CD14-positive monocyte (primary cell): ENCODE data around the gene ACIN1. TPM values are rescaled to one million over a fixed set of nuclear protein-coding genes. Genes with fewer than 3 reads are reported as not detected.

Experiments
- DNase-seq, 3 donors: peaks; one replicate each; pipeline ENCODE4 v3.0.0-alpha.2; 2011 to 2022
- H2AFZ ChIP-seq: 2 replicates; pipeline ENCODE4 v1.6.0; 2012; ENCODE audit warnings: mild to moderate bottlenecking, low read depth, low read length, inconsistent platforms; ENCODE audit not compliant: insufficient read depth, poor library complexity, severe bottlenecking
- H3K27ac ChIP-seq, 2 donors: 1 replicate in 1 of 2; 2 replicates in 1 of 2; pipeline ENCODE4 v1.5.1; 2012 to 2013; ENCODE audit warnings: low read length in 2 of 2, control low read depth in 1 of 2, inconsistent platforms in 1 of 2, low read depth in 1 of 2, mild to moderate bottlenecking in 1 of 2
- H3K27me3 ChIP-seq, 2 donors: one replicate each; pipeline versions ENCODE4 v1.6.0 to v1.6.1; 2011 to 2013; ENCODE audit warnings: low read length in 2 of 2; ENCODE audit not compliant: control insufficient read depth in 2 of 2, insufficient read depth in 2 of 2
- H3K36me3 ChIP-seq, 2 donors: replicated peaks in 1 of 2; 1 replicate in 1 of 2; 2 replicates in 1 of 2; pipeline versions ENCODE4 v1.5.1 to v1.6.1; 2012 to 2013; ENCODE audit warnings: low read length in 2 of 2, control low read depth in 1 of 2, inconsistent platforms in 1 of 2, mild to moderate bottlenecking in 1 of 2; ENCODE audit not compliant: insufficient read depth in 2 of 2, control insufficient read depth in 1 of 2
- H3K4me1 ChIP-seq, 2 donors: 1 replicate in 1 of 2; 2 replicates in 1 of 2; pipeline versions ENCODE4 v1.5.1 to v1.6.1; 2012 to 2013; ENCODE audit warnings: low read length in 2 of 2, control low read depth in 1 of 2, inconsistent platforms in 1 of 2, mild to moderate bottlenecking in 1 of 2, moderate library complexity in 1 of 2; ENCODE audit not compliant: insufficient read depth in 2 of 2, control insufficient read depth in 1 of 2
- H3K4me2 ChIP-seq: replicated peaks from 2 replicates; pipeline ENCODE3; 2012; ENCODE audit warnings: low read length, moderate library complexity, mild to moderate bottlenecking; ENCODE audit not compliant: poor library complexity, severe bottlenecking; ENCODE audit errors: extremely low read depth
- H3K4me3 ChIP-seq, 3 experiments: fragments of 200-600 bp in 1 of 3; sonication (generic) in 1 of 3; replicated peaks in 1 of 3; 1 replicate in 2 of 3; 2 replicates in 1 of 3; pipeline ENCODE4 v1.5.1; 2011 to 2013; ENCODE audit warnings: low read length in 3 of 3, mild to moderate bottlenecking in 3 of 3, control low read depth in 2 of 3, low read depth in 2 of 3, inconsistent platforms in 1 of 3, moderate library complexity in 1 of 3
- H3K79me2 ChIP-seq: 2 replicates; pipeline ENCODE4 v1.6.0; 2012; ENCODE audit warnings: mild to moderate bottlenecking, control low read depth, inconsistent platforms, low read length, moderate library complexity; ENCODE audit not compliant: insufficient read depth
- H3K9ac ChIP-seq: 2 replicates; pipeline ENCODE4 v1.6.0; 2017; ENCODE audit warnings: low read length, mild to moderate bottlenecking; ENCODE audit not compliant: insufficient read depth, poor library complexity, severe bottlenecking
- H3K9me3 ChIP-seq, 2 donors: replicated peaks in 1 of 2; 1 replicate in 1 of 2; 2 replicates in 1 of 2; pipeline versions ENCODE4 v1.5.1 to v1.6.1; 2012 to 2013; ENCODE audit warnings: low read length in 2 of 2, control low read depth in 1 of 2; ENCODE audit not compliant: control insufficient read depth in 1 of 2, insufficient read depth in 1 of 2
- H4K20me1 ChIP-seq: 2 replicates; pipeline ENCODE4 v1.6.0; 2012; ENCODE audit warnings: mild to moderate bottlenecking, low read length, control low read depth, moderate library complexity; ENCODE audit not compliant: insufficient read depth
- H3K27ac Mint-ChIP-seq, 7 donors: one replicate each; pipeline ENCODE4 v1.8.0; 2020; ENCODE audit warnings: mild to moderate bottlenecking in 7 of 7, mixed read lengths in 7 of 7, moderate library complexity in 6 of 7, inconsistent platforms in 2 of 7
- H3K27me3 Mint-ChIP-seq, 3 donors: one replicate each; pipeline ENCODE4 v1.8.0; 2021 to 2022; ENCODE audit warnings: low read depth in 3 of 3, mild to moderate bottlenecking in 3 of 3, mixed read lengths in 3 of 3, moderate library complexity in 3 of 3, inconsistent platforms in 1 of 3
- H3K36me3 Mint-ChIP-seq, 2 donors: one replicate each; pipeline ENCODE4 v1.8.0; 2020; ENCODE audit warnings: mixed read lengths in 2 of 2, inconsistent platforms in 1 of 2, mild to moderate bottlenecking in 1 of 2
- H3K4me1 Mint-ChIP-seq: one replicate; pipeline ENCODE4 v1.8.0; 2020; ENCODE audit warnings: mild to moderate bottlenecking, mixed read lengths
- H3K4me3 Mint-ChIP-seq, 2 donors: one replicate each; pipeline ENCODE4 v1.8.0; 2020; ENCODE audit warnings: mild to moderate bottlenecking in 2 of 2, mixed read lengths in 2 of 2, moderate library complexity in 1 of 2
- H3K9me3 Mint-ChIP-seq, 7 donors: one replicate each; pipeline ENCODE4 v1.8.0; 2020 to 2022; ENCODE audit warnings: mixed read lengths in 7 of 7, mild to moderate bottlenecking in 6 of 7, moderate library complexity in 6 of 7, inconsistent platforms in 2 of 7
- WGBS: methylation state at CpG from one replicate; pipeline ENCODE4 v1.1.5; 2013; ENCODE audit warnings: missing lambda C conversion rate; ENCODE audit not compliant: insufficient coverage; 5-methylcytosine and 5-hydroxymethylcytosine counted together
- intact Hi-C, 2 donors: fragments of 100-400 bp; cut with micrococcal nuclease; formaldehyde crosslinking; loops; one replicate each; pipeline versions ENCODE4 v1.15.0 to v1.15.1; 2023
- polyA plus RNA-seq, 3 donors: library from polyadenylated mRNA; depleted of rRNA in 1 of 3; unstranded in 2 of 3; stranded (reverse) in 1 of 3; fragments of 300-500 nt in 2 of 3; fragments of >200 nt in 1 of 3; fragmentation: Illumina TruSeq in 2 of 3; gene quantifications; 1 replicate in 2 of 3; 2 replicates in 1 of 3; pipeline ENCODE4 v1.2.3, GENCODE V29; 2012 to 2021
- TF ChIP-seq, protein P1 (sequence below): fragments of 200-600 bp; IDR thresholded peaks from one replicate; pipeline ENCODE4 v1.8.0; 2022; ENCODE audit warnings: antibody characterized with exemption, mild to moderate bottlenecking

ACIN1 gene
- polyA plus RNA-seq, 3 donors, result 2.8 to 159 (median 5.4) TPM

DNA sequence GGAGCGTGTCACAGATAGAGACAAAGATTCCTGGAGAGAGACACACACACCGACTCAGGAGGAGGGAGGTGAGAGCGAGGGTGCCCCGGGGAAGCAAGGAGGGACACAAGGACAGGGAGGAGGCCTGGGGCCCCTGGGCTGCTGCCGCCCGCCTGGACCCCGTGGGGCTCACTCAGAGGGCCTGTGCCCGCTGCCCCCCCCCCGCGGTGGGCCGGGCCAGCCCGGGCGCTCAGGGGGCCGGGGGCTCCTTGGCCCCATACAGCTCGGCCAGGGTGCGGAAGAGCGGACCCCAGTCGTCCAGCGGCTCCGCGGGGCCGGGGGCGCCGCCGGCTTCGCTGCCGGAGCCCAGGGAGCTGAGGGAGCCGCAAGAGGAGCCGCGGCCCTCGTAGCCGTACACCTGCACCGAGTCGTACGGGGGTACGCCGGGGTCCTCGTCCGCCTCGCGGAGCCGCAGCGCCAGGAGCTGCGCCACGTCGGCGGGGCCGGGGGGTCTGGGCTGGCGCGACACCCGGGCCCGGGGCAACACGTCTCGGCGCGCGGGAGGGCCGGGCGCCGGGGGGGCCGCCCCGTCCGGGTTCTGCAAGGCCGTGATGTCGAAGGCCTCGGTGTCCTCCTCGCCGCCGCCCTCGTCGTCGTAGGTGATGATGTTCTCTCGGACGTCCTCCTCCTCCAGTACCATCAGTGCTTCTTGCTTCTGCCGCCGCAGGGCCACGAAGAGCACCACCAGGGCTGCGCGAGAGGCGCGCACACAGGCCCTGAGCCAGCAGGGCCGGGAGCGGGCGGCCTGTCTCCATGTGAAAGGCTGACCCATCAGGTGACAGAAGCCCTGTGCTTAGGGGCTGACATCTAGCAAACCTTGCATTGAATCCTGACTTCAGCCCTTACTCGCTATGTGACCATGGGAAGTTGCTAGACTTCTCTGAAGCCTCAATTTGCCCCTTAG, 46.9 kb downstream of the ACIN1 start:
- Histone ChIP-seq H3K79me2 (no peaks in the 10 kb centered on the region), H2AFZ (no peak overlapping the region), H3K27me3 (no peaks in the 10 kb centered on the region), H3K4me3 (no peak overlapping the region), H3K4me1 (peaks cover 3 to 10% of the 10 kb centered on the region in 2 donors), H3K36me3 (no peaks in the 10 kb centered on the region), H4K20me1 (no peaks in the 10 kb centered on the region), H3K4me2 (no peak overlapping the region), H3K9ac (no peak overlapping the region), H3K27ac (no peak overlapping the region), H3K9me3 (no peaks in the 10 kb centered on the region)
- TF ChIP-seq, protein P1, sequence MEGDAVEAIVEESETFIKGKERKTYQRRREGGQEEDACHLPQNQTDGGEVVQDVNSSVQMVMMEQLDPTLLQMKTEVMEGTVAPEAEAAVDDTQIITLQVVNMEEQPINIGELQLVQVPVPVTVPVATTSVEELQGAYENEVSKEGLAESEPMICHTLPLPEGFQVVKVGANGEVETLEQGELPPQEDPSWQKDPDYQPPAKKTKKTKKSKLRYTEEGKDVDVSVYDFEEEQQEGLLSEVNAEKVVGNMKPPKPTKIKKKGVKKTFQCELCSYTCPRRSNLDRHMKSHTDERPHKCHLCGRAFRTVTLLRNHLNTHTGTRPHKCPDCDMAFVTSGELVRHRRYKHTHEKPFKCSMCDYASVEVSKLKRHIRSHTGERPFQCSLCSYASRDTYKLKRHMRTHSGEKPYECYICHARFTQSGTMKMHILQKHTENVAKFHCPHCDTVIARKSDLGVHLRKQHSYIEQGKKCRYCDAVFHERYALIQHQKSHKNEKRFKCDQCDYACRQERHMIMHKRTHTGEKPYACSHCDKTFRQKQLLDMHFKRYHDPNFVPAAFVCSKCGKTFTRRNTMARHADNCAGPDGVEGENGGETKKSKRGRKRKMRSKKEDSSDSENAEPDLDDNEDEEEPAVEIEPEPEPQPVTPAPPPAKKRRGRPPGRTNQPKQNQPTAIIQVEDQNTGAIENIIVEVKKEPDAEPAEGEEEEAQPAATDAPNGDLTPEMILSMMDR, result no peak
- Mint-ChIP-seq H3K36me3 (no peaks in the 10 kb centered on the region), H3K27ac (no peak overlapping the region), H3K4me1 (peaks cover 17% of the 10 kb centered on the region), H3K4me3 (peak overlapping the region in 1 of 2 donors; percentile 73), H3K9me3 (peaks cover 0 to 4% (median 0%) of the 10 kb centered on the region in 7 donors), H3K27me3 (peaks cover 7 to 10% (median 8%) of the 10 kb centered on the region in 3 donors)
- intact Hi-C loops, result no loop called here
- 76% methylated on average over 76 of the region's 85 CpGs for WGBS
- DNase-seq, result no peak

DNA sequence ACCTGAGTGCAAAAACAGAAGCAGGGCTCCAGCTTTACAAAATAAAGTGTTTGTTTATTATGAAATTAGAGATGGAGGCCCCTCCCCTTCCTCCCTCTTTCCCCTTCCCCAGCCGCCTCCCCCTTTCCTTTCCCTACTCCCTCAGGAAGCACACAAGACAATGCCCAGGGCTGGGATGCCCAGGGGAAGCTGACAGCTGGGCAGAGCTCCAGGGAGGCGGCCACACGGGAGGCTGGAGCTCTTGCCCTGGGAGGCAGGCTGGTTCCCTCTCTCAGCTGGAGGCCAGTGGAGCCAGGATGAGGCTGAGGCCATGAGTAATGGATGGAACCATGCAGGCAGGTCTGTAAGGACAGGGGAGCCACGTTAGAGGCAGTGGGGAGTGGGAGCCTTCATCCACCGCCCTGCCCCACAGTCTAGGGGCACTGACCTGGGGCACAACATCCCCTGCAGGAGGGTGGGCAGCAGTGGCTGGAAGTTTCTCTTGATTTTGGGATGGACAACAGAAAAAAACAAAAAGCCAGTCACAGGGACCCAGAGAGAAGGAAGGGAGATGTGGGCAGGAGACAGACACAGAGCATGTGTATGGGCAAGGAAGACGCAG, 47.8 kb downstream of the ACIN1 start:
- no peak overlapping the region for H3K4me3 Mint-ChIP-seq
- TF ChIP-seq, protein P1, result no peak
- Histone ChIP-seq H3K4me1 (peaks cover 3 to 10% of the 10 kb centered on the region in 2 donors), H3K4me3 (no peak overlapping the region), H3K9ac (no peak overlapping the region), H3K36me3 (no peaks in the 10 kb centered on the region), H3K4me2 (no peak overlapping the region), H3K27me3 (no peaks in the 10 kb centered on the region), H3K9me3 (no peaks in the 10 kb centered on the region), H2AFZ (no peak overlapping the region), H3K27ac (no peak overlapping the region), H3K79me2 (no peaks in the 10 kb centered on the region), H4K20me1 (no peaks in the 10 kb centered on the region)
- peaks cover 9 to 12% (median 9%) of the 10 kb centered on the region in 3 donors for H3K27me3 Mint-ChIP-seq
- intact Hi-C loops, result no loop called here
- no peak for DNase-seq
- peaks cover 17% of the 10 kb centered on the region for H3K4me1 Mint-ChIP-seq
- WGBS, result 75% methylated on average over 4 of the region's 6 CpGs
- peaks cover 0 to 4% (median 0%) of the 10 kb centered on the region in 7 donors for H3K9me3 Mint-ChIP-seq
- no peak overlapping the region for H3K27ac Mint-ChIP-seq
- H3K36me3 Mint-ChIP-seq, result no peaks in the 10 kb centered on the region
